DND-41 (cell line): Measurements from ENCODE around the gene HOXA2.
A peak's percentile ranks its signal among the peaks of the same experiment; 100 is the strongest.

Source experiments
- ATAC-seq: fragments of 200-7000 bp; cut with Tn5 transposase; 3 replicates; pipeline ENCODE4 v1.9.1; 2021; ENCODE audit warnings: low read depth; ENCODE audit not compliant: insufficient read depth
- DNase-seq: peaks from one replicate; pipeline ENCODE4 v3.0.0-alpha.2; 2020
- H2AFZ ChIP-seq: 2 replicates; pipeline ENCODE4 v1.6.0; 2012; ENCODE audit warnings: low read depth, low read length
- H3K27ac ChIP-seq: 2 replicates; pipeline ENCODE4 v1.5.1; 2012; ENCODE audit warnings: low read length, inconsistent platforms
- H3K27me3 ChIP-seq: fragments of 200-600 bp; sonication (generic); 2 replicates; pipeline ENCODE4 v1.6.0; 2012; ENCODE audit warnings: low read length, mild to moderate bottlenecking, inconsistent platforms; ENCODE audit not compliant: insufficient read depth, poor library complexity
- H3K36me3 ChIP-seq: 2 replicates; pipeline ENCODE4 v1.5.1; 2012; ENCODE audit warnings: low read length, inconsistent platforms; ENCODE audit not compliant: insufficient read depth
- H3K4me1 ChIP-seq: 2 replicates; pipeline ENCODE4 v1.5.1; 2012; ENCODE audit warnings: mild to moderate bottlenecking, low read length; ENCODE audit not compliant: insufficient read depth
- H3K4me2 ChIP-seq: 2 replicates; pipeline ENCODE4 v1.6.0; 2012; ENCODE audit warnings: mild to moderate bottlenecking, moderate library complexity, low read length, inconsistent platforms; ENCODE audit not compliant: insufficient read depth
- H3K4me3 ChIP-seq, 2 experiments: fragments of 200-600 bp in 1 of 2; shearing (Covaris generic) in 1 of 2; 2 replicates each; pipeline ENCODE4 v1.5.1; 2012 to 2016; ENCODE audit warnings: inconsistent platforms in 2 of 2, low read length in 2 of 2, mild to moderate bottlenecking in 2 of 2, low read depth in 1 of 2, moderate library complexity in 1 of 2
- H3K79me2 ChIP-seq: 2 replicates; pipeline ENCODE4 v1.6.0; 2012; ENCODE audit warnings: low read length, inconsistent platforms; ENCODE audit not compliant: insufficient read depth
- H3K9ac ChIP-seq: 2 replicates; pipeline ENCODE4 v1.6.0; 2012; ENCODE audit warnings: low read depth, mild to moderate bottlenecking, inconsistent platforms, low read length, moderate library complexity
- H3K9me3 ChIP-seq: 2 replicates; pipeline ENCODE4 v1.5.1; 2012; ENCODE audit warnings: low read length, moderate library complexity, mild to moderate bottlenecking, inconsistent platforms; ENCODE audit not compliant: insufficient read depth, severe bottlenecking
- H4K20me1 ChIP-seq: 2 replicates; pipeline ENCODE4 v1.6.0; 2012; ENCODE audit warnings: low read length; ENCODE audit not compliant: insufficient read depth
- EZH2 ChIP-seq: IDR thresholded peaks from 3 replicates; pipeline ENCODE4 v1.6.1; 2012; ENCODE audit warnings: borderline replicate concordance, low read depth, mild to moderate bottlenecking, moderate library complexity, low read length, inconsistent platforms; ENCODE audit not compliant: severe bottlenecking
- TF ChIP-seq, protein P1 (sequence below): IDR thresholded peaks from 2 replicates; pipeline ENCODE4 v1.5.1; 2012; ENCODE audit warnings: borderline replicate concordance, low read length, moderate library complexity, mild to moderate bottlenecking; ENCODE audit not compliant: poor library complexity, severe bottlenecking; ENCODE audit errors: extremely low read depth

Gene HOXA2

DNA sequence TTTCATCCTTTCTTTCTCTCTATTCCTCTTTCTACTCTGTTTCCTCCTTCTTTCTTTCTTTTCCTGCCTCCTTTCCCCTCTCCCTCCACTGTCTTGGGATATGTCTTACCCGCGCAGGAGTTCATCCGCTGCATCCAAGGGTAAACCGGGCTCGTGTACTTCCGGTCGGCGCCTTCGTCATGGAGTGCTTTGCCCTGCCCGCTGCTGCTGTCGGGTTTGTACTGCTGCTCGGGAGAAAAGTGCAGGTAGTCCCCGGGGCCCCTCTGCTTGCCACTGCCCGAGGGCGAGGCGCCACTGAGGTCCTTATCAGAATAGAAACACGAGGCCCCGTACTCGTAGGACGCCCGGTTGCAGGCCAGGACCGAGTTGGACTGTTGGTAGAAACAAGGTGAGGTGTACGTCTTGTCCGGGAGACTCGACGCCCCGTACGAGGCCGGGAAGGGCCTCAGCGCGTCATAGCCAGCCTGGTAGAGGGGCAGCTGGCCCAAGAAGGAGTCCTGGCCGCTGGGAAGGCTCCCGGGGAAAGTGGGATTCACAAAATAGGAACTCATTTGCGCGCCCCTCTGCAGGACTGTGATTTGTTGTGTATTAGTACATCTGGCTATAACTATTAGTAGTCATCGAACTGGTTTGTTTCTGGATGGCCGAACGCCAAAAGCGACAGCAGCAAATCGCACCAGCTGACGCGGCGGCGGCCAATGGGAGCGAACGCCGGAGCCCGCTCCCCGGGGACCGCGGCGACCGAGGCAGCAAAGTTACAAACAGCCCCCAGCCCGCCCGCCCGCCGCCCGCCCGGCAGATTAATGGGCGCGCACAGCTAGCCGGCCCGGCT, 44.9 kb upstream of the HOXA2 start, which contains the start of gene HOXA6:
Gene HOXA6, minus strand, starts transcription at position 576 of the 832 bp plus-strand sequence. Its CDS starts 25 bp downstream, at position 551.
- Histone ChIP-seq H3K9me3 (no peaks in the 10 kb centered on the region), H3K27ac (peak within 1 kb of the TSS; percentile 13; the same call in 1 of the 2 replicates), H4K20me1 (no peaks in the 10 kb centered on the region), H3K4me3 (peak within 1 kb of the TSS in 1 of 2 experiments; percentile 64; a peak in 1 of 4 replicates), H3K79me2 (peaks cover 28% of the 10 kb centered on the region), H3K9ac (peak within 1 kb of the TSS; percentile 73; the same call in 1 of the 2 replicates), H3K4me1 (peaks cover 28% of the 10 kb centered on the region), H3K27me3 (no peaks in the 10 kb centered on the region), H3K4me2 (peak within 1 kb of the TSS; percentile 69), H3K36me3 (peaks cover 13% of the 10 kb centered on the region), H2AFZ (no peak within 1 kb of the TSS)
- ATAC-seq (no peak), DNase-seq (no peak)
- TF ChIP-seq, protein P1, sequence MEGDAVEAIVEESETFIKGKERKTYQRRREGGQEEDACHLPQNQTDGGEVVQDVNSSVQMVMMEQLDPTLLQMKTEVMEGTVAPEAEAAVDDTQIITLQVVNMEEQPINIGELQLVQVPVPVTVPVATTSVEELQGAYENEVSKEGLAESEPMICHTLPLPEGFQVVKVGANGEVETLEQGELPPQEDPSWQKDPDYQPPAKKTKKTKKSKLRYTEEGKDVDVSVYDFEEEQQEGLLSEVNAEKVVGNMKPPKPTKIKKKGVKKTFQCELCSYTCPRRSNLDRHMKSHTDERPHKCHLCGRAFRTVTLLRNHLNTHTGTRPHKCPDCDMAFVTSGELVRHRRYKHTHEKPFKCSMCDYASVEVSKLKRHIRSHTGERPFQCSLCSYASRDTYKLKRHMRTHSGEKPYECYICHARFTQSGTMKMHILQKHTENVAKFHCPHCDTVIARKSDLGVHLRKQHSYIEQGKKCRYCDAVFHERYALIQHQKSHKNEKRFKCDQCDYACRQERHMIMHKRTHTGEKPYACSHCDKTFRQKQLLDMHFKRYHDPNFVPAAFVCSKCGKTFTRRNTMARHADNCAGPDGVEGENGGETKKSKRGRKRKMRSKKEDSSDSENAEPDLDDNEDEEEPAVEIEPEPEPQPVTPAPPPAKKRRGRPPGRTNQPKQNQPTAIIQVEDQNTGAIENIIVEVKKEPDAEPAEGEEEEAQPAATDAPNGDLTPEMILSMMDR, result no peak
- no peak for TF ChIP-seq EZH2

DNA sequence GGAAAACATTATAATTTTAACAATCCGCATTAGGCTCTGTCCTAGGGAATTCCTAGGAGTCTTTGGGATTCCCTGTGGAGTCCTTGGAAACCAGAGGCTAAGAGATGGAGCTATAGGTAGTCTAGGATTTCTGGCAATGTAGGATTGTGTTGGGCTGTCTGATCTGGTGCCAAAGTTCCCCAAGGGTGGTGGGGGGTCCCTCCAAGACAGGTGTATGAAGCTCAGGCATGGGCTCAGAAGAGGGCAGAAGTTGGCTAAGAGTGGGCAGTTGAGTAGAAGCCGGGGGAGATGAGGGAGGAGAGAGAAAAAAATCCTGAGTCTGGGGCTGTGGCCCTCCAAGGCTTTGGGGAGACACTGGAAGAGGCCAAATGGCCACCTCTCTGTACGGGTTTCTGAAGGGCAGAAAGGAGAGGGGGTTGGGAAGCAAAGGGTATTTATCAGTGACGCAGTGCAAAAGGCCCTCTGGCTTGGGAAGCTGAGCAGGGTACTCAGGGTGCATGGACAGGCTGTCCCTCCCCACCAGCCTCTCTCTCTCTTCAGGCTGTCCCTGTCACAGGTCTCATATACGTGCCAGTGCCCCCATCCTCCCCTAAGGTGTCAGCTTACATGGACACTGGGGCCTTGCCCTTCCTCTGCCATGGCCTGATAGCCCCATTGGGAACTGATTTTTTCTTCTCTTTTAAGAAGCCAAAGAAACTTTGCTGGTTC, 44.2 kb upstream of the HOXA2 start:
- no peaks in the 10 kb centered on the region for H3K9me3 ChIP-seq
- DNase-seq (no peak), ATAC-seq (no peak)
- H3K4me1 ChIP-seq, result peaks cover 26% of the 10 kb centered on the region
- no peak overlapping the region for H3K9ac ChIP-seq
- no peak overlapping the region for H3K4me2 ChIP-seq
- H2AFZ ChIP-seq, result no peak overlapping the region
- TF ChIP-seq, protein P1, result no peak
- TF ChIP-seq EZH2, result no peak
- no peak overlapping the region for H3K4me3 ChIP-seq
- H4K20me1 ChIP-seq, result no peaks in the 10 kb centered on the region
- peaks cover 28% of the 10 kb centered on the region for H3K79me2 ChIP-seq
- no peak overlapping the region for H3K27ac ChIP-seq
- no peaks in the 10 kb centered on the region for H3K27me3 ChIP-seq
- peaks cover 13% of the 10 kb centered on the region for H3K36me3 ChIP-seq

DNA sequence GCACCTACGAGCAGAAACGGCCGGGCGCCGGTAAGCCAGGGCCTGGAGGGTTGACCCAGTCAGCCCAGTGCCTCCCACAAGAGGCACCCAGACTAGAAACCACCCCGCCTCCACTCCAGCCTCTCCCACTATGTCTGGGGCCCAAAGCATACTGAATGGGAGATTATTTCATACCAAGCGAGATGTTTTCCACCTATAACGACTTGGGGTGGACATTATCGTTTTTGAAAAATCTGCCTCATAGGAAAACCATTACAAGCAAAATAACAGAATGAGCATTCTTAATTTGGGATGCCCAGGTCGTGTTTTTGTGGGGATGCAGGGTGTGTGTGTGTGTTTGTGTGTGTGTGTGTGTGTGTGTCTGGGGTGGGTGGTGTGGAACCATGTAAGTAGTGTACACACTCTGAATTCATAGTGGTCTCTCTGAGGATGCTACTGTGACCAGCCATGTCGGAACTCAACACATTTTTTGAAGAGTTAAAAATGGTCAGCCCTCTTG, 43.5 kb upstream of the HOXA2 start:
- Histone ChIP-seq H3K9ac (no peak overlapping the region), H2AFZ (no peak overlapping the region), H3K79me2 (peaks cover 28% of the 10 kb centered on the region), H3K27ac (no peak overlapping the region), H3K9me3 (no peaks in the 10 kb centered on the region), H3K4me3 (no peak overlapping the region), H3K4me1 (peaks cover 19% of the 10 kb centered on the region), H3K27me3 (no peaks in the 10 kb centered on the region), H3K36me3 (peaks cover 13% of the 10 kb centered on the region), H4K20me1 (no peaks in the 10 kb centered on the region), H3K4me2 (no peak overlapping the region)
- no peak for ATAC-seq
- TF ChIP-seq, protein P1, result no peak
- TF ChIP-seq EZH2, result no peak
- DNase-seq, result no peak
